Fibroblast of pulmonary artery (primary cell): ENCODE measurements around the gene SAMD9.
A peak's percentile ranks its signal among the peaks of the same experiment; 100 is the strongest.
"Not testable (repeated sequence)": the region's sequence is repeated elsewhere in the genome, so short reads cannot be mapped to it uniquely, and the experiment has no call there.

Experiments
- DNase-seq: peaks from one replicate; pipeline ENCODE4 v3.0.0-alpha.2; 2010; ENCODE audit warnings: low read depth
- H3K4me3 ChIP-seq: replicated peaks from 2 replicates; pipeline ENCODE4 v1.5.1; 2011; ENCODE audit warnings: low read depth, mild to moderate bottlenecking, control low read depth, low read length, moderate library complexity
- CTCF ChIP-seq: IDR thresholded peaks from 2 replicates; pipeline ENCODE4 v1.5.1; 2011; ENCODE audit warnings: mild to moderate bottlenecking, control low read depth, low read length, inconsistent platforms; ENCODE audit errors: missing control alignments

The SAMD9 gene

GRCh38 chr7:93092757-93093370, 24.9 kb downstream of the SAMD9 start:
- peak; percentile 73 for DNase-seq

GRCh38 chr7:93073357-93073756, 44.4 kb downstream of the SAMD9 start:
- H3K4me3 ChIP-seq, DNase-seq: not testable (repeated sequence)

More at GRCh38 chr7:93092757-93093370, 24.9 kb downstream of the SAMD9 start:
- TF ChIP-seq CTCF: peak; percentile 60
- H3K4me3 ChIP-seq: no peak overlapping the region

- no peak for DNase-seq
- no peak overlapping the region for H3K4me3 ChIP-seq
- no peak for TF ChIP-seq CTCF
These were observed 55.2 kb downstream of the SAMD9 start for GRCh38 chr7:93062599-93062998.

GRCh38 chr7:93060865-93061264, 56.9 kb downstream of the SAMD9 start:
- DNase-seq: no peak
- TF ChIP-seq CTCF: no peak
- no peak overlapping the region for H3K4me3 ChIP-seq

GRCh38 chr7:93060025-93060424, 57.8 kb downstream of the SAMD9 start:
- no peak for DNase-seq
- no peak for TF ChIP-seq CTCF
- no peak overlapping the region for H3K4me3 ChIP-seq

GRCh38 chr7:93056621-93057020, 61.2 kb downstream of the SAMD9 start:
- H3K4me3 ChIP-seq, DNase-seq: not testable (repeated sequence)

GRCh38 chr7:93055543-93056107, 62.2 kb downstream of the SAMD9 start:
- peak; percentile 65 for TF ChIP-seq CTCF
- DNase-seq: peak; percentile 67
- no peak overlapping the region for H3K4me3 ChIP-seq

GRCh38 chr7:93054975-93055374, 62.8 kb downstream of the SAMD9 start:
- DNase-seq: no peak
- TF ChIP-seq CTCF: no peak
- no peak overlapping the region for H3K4me3 ChIP-seq
